ENCODE results near the gene MXI1.
"Not testable (repeated sequence)": the region's sequence is repeated elsewhere in the genome, so short reads cannot be mapped to it uniquely, and the experiment has no call there.

The MXI1 gene

DNA sequence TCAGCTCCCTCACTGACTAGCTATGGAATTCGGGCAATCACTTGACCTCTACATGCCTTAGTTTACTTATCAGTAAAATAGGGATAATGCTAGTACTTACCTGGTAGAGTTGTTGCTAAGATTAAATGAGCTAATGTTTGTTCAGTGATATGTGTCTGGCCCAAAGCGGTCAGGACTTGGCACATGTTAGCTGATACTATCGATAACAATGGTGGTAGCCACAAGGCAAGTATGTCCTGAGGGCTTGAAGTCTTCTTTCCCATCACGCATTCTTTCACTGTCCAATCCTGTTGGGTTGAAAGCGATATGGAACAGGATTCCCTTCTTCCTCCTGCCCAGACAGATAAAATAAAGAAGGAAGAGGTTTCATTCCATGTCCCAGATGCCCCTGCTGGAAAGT lies 25.5 kb upstream of the MXI1 start:
- Histone ChIP-seq H3K79me2 (ENCODE audit: control insufficient read depth, low read length) (no peaks in the 10 kb centered on the region), H3K4me3 (ENCODE audit: low read length) (no peak overlapping the region), H3K27ac (ENCODE audit: low read depth, low read length) (no peak overlapping the region), H3K9me3 (ENCODE audit: control insufficient read depth, insufficient read depth, low read length) (no peaks in the 10 kb centered on the region), H3K36me3 (ENCODE audit: control insufficient read depth, low read length) (no peaks in the 10 kb centered on the region), H3K4me1 (ENCODE audit: control insufficient read depth, low read length) (no peaks in the 10 kb centered on the region), H3F3A (ENCODE audit: control insufficient read depth, insufficient read depth) (no peaks in the 10 kb centered on the region), H3K4me2 (ENCODE audit: low read length) (no peak overlapping the region), H3K9me2 (replicated peaks; ENCODE audit: control insufficient read depth, low read length) (no peaks in the 10 kb centered on the region), H4K20me1 (ENCODE audit: control insufficient read depth, insufficient read depth, low read depth, low read length) (no peaks in the 10 kb centered on the region), H3K27me3 (ENCODE audit: control insufficient read depth, low read length) (peaks cover 12% of the 10 kb centered on the region; the same call in 1 of the 2 replicates)
- TF ChIP-seq, protein P1, sequence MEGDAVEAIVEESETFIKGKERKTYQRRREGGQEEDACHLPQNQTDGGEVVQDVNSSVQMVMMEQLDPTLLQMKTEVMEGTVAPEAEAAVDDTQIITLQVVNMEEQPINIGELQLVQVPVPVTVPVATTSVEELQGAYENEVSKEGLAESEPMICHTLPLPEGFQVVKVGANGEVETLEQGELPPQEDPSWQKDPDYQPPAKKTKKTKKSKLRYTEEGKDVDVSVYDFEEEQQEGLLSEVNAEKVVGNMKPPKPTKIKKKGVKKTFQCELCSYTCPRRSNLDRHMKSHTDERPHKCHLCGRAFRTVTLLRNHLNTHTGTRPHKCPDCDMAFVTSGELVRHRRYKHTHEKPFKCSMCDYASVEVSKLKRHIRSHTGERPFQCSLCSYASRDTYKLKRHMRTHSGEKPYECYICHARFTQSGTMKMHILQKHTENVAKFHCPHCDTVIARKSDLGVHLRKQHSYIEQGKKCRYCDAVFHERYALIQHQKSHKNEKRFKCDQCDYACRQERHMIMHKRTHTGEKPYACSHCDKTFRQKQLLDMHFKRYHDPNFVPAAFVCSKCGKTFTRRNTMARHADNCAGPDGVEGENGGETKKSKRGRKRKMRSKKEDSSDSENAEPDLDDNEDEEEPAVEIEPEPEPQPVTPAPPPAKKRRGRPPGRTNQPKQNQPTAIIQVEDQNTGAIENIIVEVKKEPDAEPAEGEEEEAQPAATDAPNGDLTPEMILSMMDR (IDR thresholded peaks at IDR 0.05; ENCODE audit: low read depth, low read length, poor library complexity, severe bottlenecking), result no peak

- peaks cover 8% of the 10 kb centered on the region; the same call in 1 of the 2 replicates for H3K27me3 ChIP-seq (ENCODE audit: control insufficient read depth, low read length)
- H3K4me1 ChIP-seq (ENCODE audit: control insufficient read depth, low read length), result no peaks in the 10 kb centered on the region
- no peaks in the 10 kb centered on the region for H3K9me3 ChIP-seq (ENCODE audit: control insufficient read depth, insufficient read depth, low read length)
- H4K20me1 ChIP-seq (ENCODE audit: control insufficient read depth, insufficient read depth, low read depth, low read length), result no peaks in the 10 kb centered on the region
- no peaks in the 10 kb centered on the region for H3K9me2 ChIP-seq (replicated peaks; ENCODE audit: control insufficient read depth, low read length)
- no peak overlapping the region for H3K4me2 ChIP-seq (ENCODE audit: low read length)
- no peaks in the 10 kb centered on the region for H3K79me2 ChIP-seq (ENCODE audit: control insufficient read depth, low read length)
- H3K36me3 ChIP-seq (ENCODE audit: control insufficient read depth, low read length), result no peaks in the 10 kb centered on the region
- no peak for TF ChIP-seq EZH2phosphoT487 (IDR thresholded peaks at IDR 0.05; ENCODE audit: borderline replicate concordance, low read length)
- TF ChIP-seq, protein P1 (IDR thresholded peaks at IDR 0.05; ENCODE audit: low read depth, low read length, poor library complexity, severe bottlenecking), result no peak
- H3K27ac ChIP-seq (ENCODE audit: low read depth, low read length), result no peak overlapping the region
- H3F3A ChIP-seq (ENCODE audit: control insufficient read depth, insufficient read depth), result no peaks in the 10 kb centered on the region
- no peak overlapping the region for H3K4me3 ChIP-seq (ENCODE audit: low read length)
These were observed 23.0 kb upstream of the MXI1 start for GRCh38 chr10:110184398-110184797.

DNA sequence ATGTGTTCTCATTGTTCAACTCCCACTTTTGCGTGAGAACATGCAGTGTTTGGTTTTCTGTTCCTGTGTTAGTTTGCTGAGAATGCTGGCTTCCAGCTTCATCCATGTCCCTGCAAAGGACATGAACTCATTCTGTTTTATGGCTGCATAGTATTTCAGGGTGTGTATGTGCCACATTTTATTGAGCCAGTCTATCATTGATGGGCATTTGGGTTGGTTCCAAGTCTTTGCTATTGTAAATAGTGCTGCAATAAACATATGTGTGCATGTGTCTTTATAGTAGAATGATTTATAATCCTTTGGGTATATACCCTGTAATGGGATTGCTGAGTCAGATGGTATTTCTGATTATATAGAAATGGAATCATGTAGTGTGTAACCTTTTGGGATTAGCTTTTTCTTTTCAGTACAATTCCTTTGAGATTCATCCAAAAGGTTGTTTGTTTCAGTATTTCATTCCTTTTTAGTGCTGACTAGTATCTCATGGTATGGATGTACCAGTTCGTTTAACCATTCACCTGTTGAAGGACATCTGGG lies 21.7 kb upstream of the MXI1 start:
- not testable (repeated sequence) for H3K4me3 ChIP-seq (ENCODE audit: low read length); H3K36me3 ChIP-seq (ENCODE audit: control insufficient read depth, low read length); H3K27ac ChIP-seq (ENCODE audit: low read depth, low read length); H4K20me1 ChIP-seq (ENCODE audit: control insufficient read depth, insufficient read depth, low read depth, low read length); H3K79me2 ChIP-seq (ENCODE audit: control insufficient read depth, low read length); H3K4me2 ChIP-seq (ENCODE audit: low read length); H3K4me1 ChIP-seq (ENCODE audit: control insufficient read depth, low read length); H3K9me2 ChIP-seq (replicated peaks; ENCODE audit: control insufficient read depth, low read length); H3F3A ChIP-seq (ENCODE audit: control insufficient read depth, insufficient read depth); H3K9me3 ChIP-seq (ENCODE audit: control insufficient read depth, insufficient read depth, low read length)
- peaks cover 11% of the 10 kb centered on the region for H3K27me3 ChIP-seq (ENCODE audit: control insufficient read depth, low read length)

GRCh38 chr10:110190170-110190569 lies 17.2 kb upstream of the MXI1 start:
- Histone ChIP-seq H3K36me3 (ENCODE audit: control insufficient read depth, low read length) (no peaks in the 10 kb centered on the region), H3K27me3 (ENCODE audit: control insufficient read depth, low read length) (peaks cover 27% of the 10 kb centered on the region), H3F3A (ENCODE audit: control insufficient read depth, insufficient read depth) (no peaks in the 10 kb centered on the region), H3K9me3 (ENCODE audit: control insufficient read depth, insufficient read depth, low read length) (no peaks in the 10 kb centered on the region), H3K27ac (ENCODE audit: low read depth, low read length) (no peak overlapping the region), H3K4me1 (ENCODE audit: control insufficient read depth, low read length) (no peaks in the 10 kb centered on the region), H3K79me2 (ENCODE audit: control insufficient read depth, low read length) (no peaks in the 10 kb centered on the region), H4K20me1 (ENCODE audit: control insufficient read depth, insufficient read depth, low read depth, low read length) (no peaks in the 10 kb centered on the region), H3K9me2 (replicated peaks; ENCODE audit: control insufficient read depth, low read length) (no peaks in the 10 kb centered on the region), H3K4me3 (ENCODE audit: low read length) (no peak overlapping the region), H3K4me2 (ENCODE audit: low read length) (no peak overlapping the region)
- TF ChIP-seq, protein P1 (IDR thresholded peaks at IDR 0.05; ENCODE audit: low read depth, low read length, poor library complexity, severe bottlenecking), result no peak
- no peak for TF ChIP-seq EZH2phosphoT487 (IDR thresholded peaks at IDR 0.05; ENCODE audit: borderline replicate concordance, low read length)
